ENCODE data around the gene PNKD. TPM values are rescaled to one million over a fixed set of nuclear protein-coding genes. Genes with fewer than 3 reads are reported as not detected.

Gene PNKD
- polyA plus RNA-seq, 2 of the 4 experiments (the other 2 are of a cell fraction) = 46.2 to 51.7 TPM

- TF ChIP-seq RFX5 (IDR thresholded peaks at IDR 0.05) = no peak
- no peak for TF ChIP-seq CHD2 (IDR thresholded peaks at IDR 0.05; ENCODE audit: low read length, partially characterized antibody)
- no peak for TF ChIP-seq USF2 (IDR thresholded peaks at IDR 0.05)
- TF ChIP-seq ATOH8 (CRISPR knock-in tag; IDR thresholded peaks at IDR 0.05; ENCODE audit: low read depth) = no peak
Measured at GRCh38 chr2:218326315-218326714, 56.0 kb downstream of the PNKD start (continued).

- Histone ChIP-seq H3K4me3 (no peak overlapping the region), H3K9me3 (no peaks in the 10 kb centered on the region), H3K4me1 (peaks cover 24% of the 10 kb centered on the region), H3K4me2 (no peak overlapping the region), H3K27ac (no peak overlapping the region)
- FAIRE-seq (no peak), ATAC-seq (no peak), DNase-seq (ENCODE audit: low read depth in 1 of 2, low spot score in 1 of 2) (no peak)
- ChIA-PET CTCF (interaction anchor here (0.6 to 6.3 kb wide), 4 partner anchors 28 to 653 kb away, joined by 3 to 28 read pairs (median 3); partner anchors contain the start of gene CATIP), POLR2A (no interaction called here)
- no peak for TF ChIP-seq MAX (IDR thresholded peaks at IDR 0.05)
- TF ChIP-seq FOSL2 (IDR thresholded peaks at IDR 0.05) = no peak
- no peak for TF ChIP-seq FOSL2 (CRISPR knock-in tag; IDR thresholded peaks at IDR 0.05)
- TF ChIP-seq RCOR1 (IDR thresholded peaks at IDR 0.05; ENCODE audit: low read depth, low read length) = no peak
- TF ChIP-seq RARB (CRISPR knock-in tag; IDR thresholded peaks at IDR 0.05) = no peak
- 74% methylated on average over 11 of the region's 11 CpGs for WGBS (ENCODE audit: missing lambda C conversion rate)
Measured at GRCh38 chr2:218327451-218328210, 57.3 kb downstream of the PNKD start.

- CTCF ChIA-PET = interaction anchor here (6.3 kb wide), 1 partner anchor 29 kb away, joined by 28 read pairs; the partner anchor contains the start of gene CATIP
- H3K4me1 ChIP-seq = peaks cover 23% of the 10 kb centered on the region
- no peak for DNase-seq (ENCODE audit: low read depth in 1 of 2, low spot score in 1 of 2)
- H3K27ac ChIP-seq = no peak overlapping the region
- no peak for TF ChIP-seq NR3C1 (IDR thresholded peaks at IDR 0.05)
- TF ChIP-seq POLR2A (IDR thresholded peaks at IDR 0.05; ENCODE audit: low read length) = no peak
- no peak for TF ChIP-seq HOXB13 (CRISPR knock-in tag; IDR thresholded peaks at IDR 0.05; ENCODE audit: low read depth)
- TF ChIP-seq POLR2AphosphoS2 (conservative IDR thresholded peaks at IDR 0.05; ENCODE audit: low read length) = no peak
- TF ChIP-seq E2F6 (IDR thresholded peaks at IDR 0.05; ENCODE audit: borderline replicate concordance, low read depth) = no peak
- no peak for TF ChIP-seq RFX5 (IDR thresholded peaks at IDR 0.05)
- TF ChIP-seq GATA3 (IDR thresholded peaks at IDR 0.05; ENCODE audit: borderline replicate concordance) = no peak
- TF ChIP-seq HES2 (IDR thresholded peaks at IDR 0.05) = no peak
- TF ChIP-seq TFCP2L1 (CRISPR knock-in tag; IDR thresholded peaks at IDR 0.05) = no peak
- no peaks in the 10 kb centered on the region for H3K9me3 ChIP-seq
- no peak overlapping the region for H3K4me3 ChIP-seq
- no peak overlapping the region for H3K4me2 ChIP-seq
- no peak for FAIRE-seq
- WGBS (ENCODE audit: missing lambda C conversion rate) = 85% methylated on average over 2 of the region's 2 CpGs
- POLR2A ChIA-PET = no interaction called here
- ATAC-seq = no peak
Measured at GRCh38 chr2:218328294-218328693, 58.0 kb downstream of the PNKD start.

GRCh38 chr2:218329027-218329825 lies 58.9 kb downstream of the PNKD start:
- WGBS (ENCODE audit: missing lambda C conversion rate) = 88% methylated on average over 18 of the region's 18 CpGs
- no peak overlapping the region for H3K27ac ChIP-seq
- DNase-seq (ENCODE audit: low read depth in 1 of 2, low spot score in 1 of 2) = no peak
- ChIA-PET CTCF (interaction anchor here (1.0 to 3.0 kb wide), 2 partner anchors 27 to 28 kb away, joined by 4 to 13 read pairs; partner anchors contain the start of gene CATIP), POLR2A (no interaction called here)
- TF ChIP-seq ATOH8 (CRISPR knock-in tag; IDR thresholded peaks at IDR 0.05; ENCODE audit: low read depth) (no peak), FOSB (CRISPR knock-in tag; IDR thresholded peaks at IDR 0.05) (no peak), SREBF2 (IDR thresholded peaks at IDR 0.05) (no peak), HOXB13 (CRISPR knock-in tag; IDR thresholded peaks at IDR 0.05; ENCODE audit: low read depth) (no peak)
- no peak overlapping the region for H3K4me3 ChIP-seq
- no peak for ATAC-seq
- H3K9me3 ChIP-seq = no peaks in the 10 kb centered on the region
- no peak for FAIRE-seq
- no peak overlapping the region for H3K4me2 ChIP-seq
- H3K4me1 ChIP-seq = peaks cover 21% of the 10 kb centered on the region
